ENCODE data around the gene EAPP. TPM values are rescaled to one million over a fixed set of nuclear protein-coding genes. Genes with fewer than 3 reads are reported as not detected.
"Not testable (repeated sequence)": the region's sequence is repeated elsewhere in the genome, so short reads cannot be mapped to it uniquely, and the experiment has no call there.

The EAPP gene
- total and polyA plus RNA-seq, 5 experiments from 2014 or later: 74.9 to 115 (median 101) TPM

DNA sequence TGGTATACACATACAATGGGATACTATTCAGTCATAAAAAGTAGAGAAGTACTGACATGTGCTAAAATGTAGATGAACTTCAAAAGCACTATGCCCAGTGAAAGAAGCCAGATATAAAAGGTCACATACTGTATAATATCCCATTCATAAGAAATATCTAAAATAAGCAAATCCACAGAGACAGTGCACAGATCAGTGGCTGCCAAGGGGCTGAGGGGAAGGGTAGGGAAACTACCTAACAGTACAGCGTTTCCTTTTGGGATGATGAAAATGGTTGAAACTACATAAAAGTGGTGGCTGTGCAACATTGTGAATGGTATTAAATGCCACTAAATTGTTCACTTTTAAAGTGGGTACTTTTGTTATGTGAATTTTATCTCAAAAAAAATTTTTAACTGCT, 11.9 kb downstream of the EAPP start:
- peaks cover 14 to 95% (median 14%) of the 10 kb centered on the region in 3 donors for H3K36me3 Mint-ChIP-seq
- no peak overlapping the region for H3K4me3 Mint-ChIP-seq
- no peak for ATAC-seq
- H3K4me1 Mint-ChIP-seq: peaks cover 0 to 6% (median under 1%) of the 10 kb centered on the region in 4 donors
- no peaks in the 10 kb centered on the region for H3K9me3 Mint-ChIP-seq
- no peak overlapping the region for H3K27ac Mint-ChIP-seq
- DNase-seq: no peak
- no peaks in the 10 kb centered on the region for H3K27me3 Mint-ChIP-seq
- POLR2A ChIA-PET: no interaction called here

DNA sequence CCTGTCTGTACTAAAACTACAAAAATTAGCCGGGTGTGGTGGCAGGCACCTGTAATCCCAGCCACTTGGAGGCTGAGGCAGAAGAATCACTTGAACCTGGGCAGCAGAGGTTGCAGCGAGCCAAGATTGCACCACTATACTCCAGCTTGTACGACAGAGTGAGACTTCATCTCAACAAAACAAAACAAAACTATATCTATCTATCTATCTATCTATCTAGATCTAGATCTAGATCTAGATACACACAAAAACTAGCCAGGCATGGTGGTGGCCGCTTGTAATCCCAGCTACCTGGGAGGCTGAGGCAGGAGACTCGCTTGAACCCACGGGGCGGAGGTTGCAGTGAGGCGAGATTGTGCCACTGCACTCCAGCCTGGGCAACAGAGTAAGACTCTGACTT, 15.3 kb downstream of the EAPP start:
- H3K27ac Mint-ChIP-seq, H3K4me1 Mint-ChIP-seq, ATAC-seq, H3K9me3 Mint-ChIP-seq, DNase-seq, H3K4me3 Mint-ChIP-seq, H3K27me3 Mint-ChIP-seq: not testable (repeated sequence)
- peaks cover 22 to 98% (median 26%) of the 10 kb centered on the region in 3 donors for H3K36me3 Mint-ChIP-seq
- POLR2A ChIA-PET: interaction anchor here (0.6 kb wide), 1 partner anchor 359 kb away, joined by 9 read pairs; no protein-coding TSS in a partner anchor

DNA sequence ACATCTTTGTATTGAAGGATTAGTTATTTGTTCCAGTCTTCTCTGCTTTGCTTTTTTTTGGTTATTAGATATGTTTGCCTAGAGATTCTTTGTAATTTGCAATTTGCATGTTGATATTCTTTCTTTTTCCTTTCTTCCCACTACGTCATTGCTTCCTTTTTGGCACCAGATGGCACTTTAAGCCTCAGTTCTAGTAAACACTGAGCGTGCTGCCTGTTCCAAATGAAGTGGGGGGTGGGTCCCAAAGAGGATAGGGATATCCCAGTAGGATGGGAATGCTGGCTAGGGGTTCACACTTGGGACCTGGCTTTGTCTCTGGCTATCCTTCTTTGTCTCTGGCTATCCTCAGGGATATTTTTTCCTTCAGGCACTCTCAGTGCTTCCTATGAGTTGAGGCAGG, 17.0 kb downstream of the EAPP start:
- POLR2A ChIA-PET: interaction anchor here (0.5 to 0.6 kb wide), 2 partner anchors 52 to 65 kb away, joined by 3 read pairs; no protein-coding TSS in a partner anchor
- H3K9me3 Mint-ChIP-seq: no peaks in the 10 kb centered on the region
- DNase-seq (no peak), ATAC-seq (no peak)
- H3K27ac Mint-ChIP-seq: peak overlapping the region in 4 of 10 donors; percentile 7 to 65 (median 38)
- H3K36me3 Mint-ChIP-seq: peaks cover 22 to 98% (median 34%) of the 10 kb centered on the region in 3 donors
- H3K4me1 Mint-ChIP-seq: peaks cover 0 to 4% (median 2%) of the 10 kb centered on the region in 4 donors
- no peak overlapping the region for H3K4me3 Mint-ChIP-seq
- H3K27me3 Mint-ChIP-seq: no peaks in the 10 kb centered on the region

DNA sequence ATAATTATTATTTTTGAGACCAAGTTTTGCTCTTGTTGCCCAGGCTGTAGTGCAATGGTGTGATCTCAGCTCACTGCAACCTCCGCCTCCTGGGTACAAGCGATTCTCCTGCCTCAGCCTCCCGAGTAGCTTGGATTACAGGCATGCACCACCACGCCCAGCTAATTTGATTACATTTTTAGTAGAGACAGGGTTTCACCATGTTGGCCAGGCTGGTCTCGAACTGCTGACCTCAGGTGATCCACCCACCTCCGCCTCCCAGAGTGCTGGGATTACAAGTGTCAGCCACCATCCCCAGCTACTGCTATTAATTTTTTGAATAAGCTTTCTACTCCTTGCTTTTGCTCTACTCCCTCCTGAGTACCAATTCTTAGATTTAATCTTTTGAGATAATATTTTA, 18.4 kb downstream of the EAPP start:
- H3K9me3 Mint-ChIP-seq: not testable (repeated sequence)

DNA sequence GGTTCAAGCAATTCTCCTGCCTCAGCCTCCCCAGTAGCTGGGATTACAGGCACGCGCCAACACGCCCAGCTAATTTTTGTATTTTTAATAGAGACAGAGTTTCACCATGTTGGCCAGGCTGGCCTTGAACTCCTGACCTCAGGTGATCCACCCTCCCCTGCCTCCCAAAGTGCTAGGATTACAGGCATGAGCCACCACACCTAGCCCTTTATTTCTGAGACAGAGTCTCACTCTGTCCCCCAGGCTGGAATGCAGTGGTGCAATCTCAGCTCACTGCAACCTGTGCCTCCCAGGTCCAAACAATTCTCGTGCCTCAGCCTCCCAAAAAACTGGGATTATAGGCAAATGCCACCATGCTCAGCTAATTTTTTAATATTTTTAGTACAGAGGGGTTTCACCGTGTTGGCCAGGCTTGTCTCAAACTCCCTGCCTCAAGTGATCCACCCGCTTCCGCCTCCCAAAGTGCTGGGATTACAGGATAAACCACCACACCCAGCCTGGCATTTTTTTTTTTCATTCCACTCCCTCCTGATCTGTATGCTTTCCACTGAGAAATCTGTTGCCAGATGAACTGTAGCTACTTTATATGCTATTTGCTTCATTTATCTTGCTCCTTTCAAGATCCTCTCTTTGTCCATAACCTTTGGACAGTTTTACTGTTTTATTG, 19.1 kb downstream of the EAPP start:
- not testable (repeated sequence) for DNase-seq, H3K27me3 Mint-ChIP-seq, H3K4me3 Mint-ChIP-seq, ATAC-seq, H3K9me3 Mint-ChIP-seq, H3K4me1 Mint-ChIP-seq
- Mint-ChIP-seq H3K27ac (peak overlapping the region in 5 of 10 donors; percentile 20 to 70 (median 27)), H3K36me3 (peaks cover 22 to 99% (median 45%) of the 10 kb centered on the region in 3 donors)
- POLR2A ChIA-PET: interaction anchor here (1.0 kb wide), 1 partner anchor 13 kb away, joined by 3 read pairs; no protein-coding TSS in a partner anchor

More for the DNA sequence above, 18.4 kb downstream of the EAPP start:
- Mint-ChIP-seq H3K27ac (peak overlapping the region in 4 of 10 donors; percentile 26 to 69 (median 27)), H3K36me3 (peaks cover 22 to 98% (median 40%) of the 10 kb centered on the region in 3 donors)
- H3K4me3 Mint-ChIP-seq, ATAC-seq, DNase-seq, H3K27me3 Mint-ChIP-seq, H3K4me1 Mint-ChIP-seq: not testable (repeated sequence)
- POLR2A ChIA-PET: interaction anchor here (0.7 to 1.0 kb wide), 3 partner anchors 9 to 886 kb away, joined by 3 to 5 read pairs (median 4); no protein-coding TSS in a partner anchor

DNA sequence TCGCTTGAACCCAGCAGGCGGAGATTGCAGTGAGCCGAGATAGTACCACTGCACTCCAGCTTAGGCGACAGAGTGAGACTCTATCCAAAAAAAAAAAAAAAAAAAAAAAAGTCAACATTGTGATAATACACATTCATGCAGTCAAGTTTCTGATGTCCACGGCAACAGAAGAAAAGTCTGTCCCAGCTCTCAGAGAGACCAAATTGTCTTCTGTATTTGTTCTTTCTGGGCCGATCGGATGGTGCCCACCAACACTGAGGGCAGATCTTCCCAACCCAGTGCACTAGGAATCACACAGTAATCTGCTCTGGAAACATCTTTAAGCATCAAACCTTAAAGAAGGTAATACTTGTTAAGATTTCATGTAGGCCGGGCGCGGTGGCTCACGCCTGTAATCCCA, 31.6 kb downstream of the EAPP start:
- POLR2A ChIA-PET: no interaction called here
- H3K36me3 Mint-ChIP-seq: no peaks in the 10 kb centered on the region
- H3K27me3 Mint-ChIP-seq: no peaks in the 10 kb centered on the region
- no peaks in the 10 kb centered on the region for H3K9me3 Mint-ChIP-seq
- no peak overlapping the region for H3K27ac Mint-ChIP-seq
- no peak for DNase-seq
- H3K4me1 Mint-ChIP-seq: no peaks in the 10 kb centered on the region
- no peak for ATAC-seq
- H3K4me3 Mint-ChIP-seq: no peak overlapping the region

DNA sequence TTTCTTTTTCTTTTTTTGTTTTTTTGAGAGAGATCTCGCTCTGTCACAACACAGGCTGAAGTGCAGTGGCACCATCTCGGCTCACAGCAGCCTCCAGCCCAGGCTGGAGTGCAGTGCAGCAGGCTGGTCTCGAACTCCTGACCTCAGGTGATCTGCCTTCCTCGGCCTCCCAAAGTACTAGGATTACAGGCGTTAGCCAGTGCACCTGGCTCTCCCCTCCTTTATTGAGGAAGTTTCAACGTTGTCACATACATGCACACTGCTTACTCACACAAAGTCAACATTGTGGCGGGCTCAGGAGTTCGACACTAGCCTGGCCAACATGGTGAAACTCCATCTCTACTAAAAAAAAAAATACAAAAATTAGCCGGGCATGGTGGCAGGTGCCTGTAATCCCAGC, 32.0 kb downstream of the EAPP start:
- Mint-ChIP-seq H3K4me3 (no peak overlapping the region), H3K9me3 (no peaks in the 10 kb centered on the region), H3K27me3 (no peaks in the 10 kb centered on the region), H3K27ac (no peak overlapping the region), H3K36me3 (no peaks in the 10 kb centered on the region), H3K4me1 (no peaks in the 10 kb centered on the region)
- POLR2A ChIA-PET: no interaction called here
- no peak for DNase-seq
- no peak for ATAC-seq

DNA sequence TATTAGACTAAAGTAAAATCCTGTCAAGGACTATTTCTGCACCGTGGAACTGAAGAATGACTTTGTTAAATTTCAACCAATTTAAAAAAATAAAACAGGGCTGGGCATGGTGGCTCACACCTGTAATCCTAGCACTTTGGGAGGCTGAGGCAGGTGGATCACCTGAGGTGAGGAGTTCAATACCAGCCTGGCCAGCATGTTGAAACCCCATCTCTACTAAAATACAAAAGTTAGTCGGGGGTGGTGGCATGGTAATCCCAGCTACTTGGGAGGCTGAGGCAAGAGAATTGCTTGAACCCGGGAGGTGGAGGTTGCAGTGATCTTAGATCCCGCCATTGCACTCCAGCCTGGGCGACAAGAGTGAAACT, 34.4 kb downstream of the EAPP start:
- POLR2A ChIA-PET, H3K4me1 Mint-ChIP-seq, ATAC-seq, H3K27me3 Mint-ChIP-seq, DNase-seq, H3K27ac Mint-ChIP-seq, H3K36me3 Mint-ChIP-seq, H3K9me3 Mint-ChIP-seq, H3K4me3 Mint-ChIP-seq: not testable (repeated sequence)

DNA sequence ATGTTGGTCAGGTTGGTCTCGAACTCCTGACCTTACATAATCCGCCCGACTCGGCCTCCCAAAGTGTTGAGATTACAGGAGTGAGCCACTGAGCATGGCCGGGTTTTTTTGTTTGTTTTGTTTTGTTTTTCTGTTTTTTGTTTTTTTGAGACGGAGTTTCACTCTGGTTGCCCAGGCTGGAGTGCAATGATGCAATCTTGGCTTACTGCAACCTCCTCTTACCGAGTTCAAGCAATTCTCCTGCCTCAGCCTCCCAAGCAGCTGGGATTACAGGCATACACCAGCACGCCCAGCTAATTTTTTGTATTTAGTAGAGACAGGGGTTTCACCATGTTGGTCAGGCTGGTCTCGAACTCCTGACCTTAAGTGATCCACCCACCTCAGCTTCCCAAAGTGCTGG, 35.5 kb downstream of the EAPP start:
- H3K4me1 Mint-ChIP-seq, POLR2A ChIA-PET, H3K4me3 Mint-ChIP-seq, ATAC-seq, DNase-seq, H3K27me3 Mint-ChIP-seq, H3K36me3 Mint-ChIP-seq, H3K9me3 Mint-ChIP-seq, H3K27ac Mint-ChIP-seq: not testable (repeated sequence)

DNA sequence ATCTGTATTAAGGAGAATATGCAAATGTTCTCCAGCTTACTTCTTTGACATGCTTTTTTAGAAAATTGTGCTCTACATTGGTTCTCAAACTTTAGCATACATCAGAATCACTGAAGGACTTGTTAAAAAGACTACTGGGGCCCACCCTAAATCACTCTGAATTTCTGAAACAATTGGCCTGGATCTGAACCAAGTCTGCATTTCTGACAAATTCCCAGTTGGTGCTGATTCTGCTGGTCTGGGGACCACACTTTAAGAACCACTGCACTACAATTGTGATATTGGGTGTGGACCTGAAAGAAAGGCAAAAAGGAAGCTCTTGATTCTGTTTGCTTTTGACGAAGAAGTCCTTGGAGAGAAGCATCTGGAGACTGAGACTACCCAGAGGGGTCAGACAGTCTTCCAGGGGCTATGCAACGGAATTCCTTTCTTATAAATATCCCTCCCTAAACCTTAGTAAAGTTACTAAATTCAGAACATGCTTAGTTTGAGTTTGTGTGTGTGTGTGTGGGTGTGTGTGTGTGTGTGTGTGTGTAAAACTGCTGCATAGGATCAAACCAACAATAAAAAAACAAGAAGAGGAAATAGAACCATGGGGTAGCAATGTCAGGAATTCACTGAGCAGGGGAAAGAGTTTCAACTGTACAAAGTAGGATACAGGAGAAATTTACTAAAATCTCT, 36.8 kb downstream of the EAPP start:
- DNase-seq: no peak
- Mint-ChIP-seq H3K9me3 (no peaks in the 10 kb centered on the region), H3K27me3 (no peaks in the 10 kb centered on the region), H3K36me3 (no peaks in the 10 kb centered on the region), H3K4me3 (no peak overlapping the region), H3K4me1 (no peaks in the 10 kb centered on the region), H3K27ac (no peak overlapping the region)
- no peak for ATAC-seq
- POLR2A ChIA-PET: no interaction called here

DNA sequence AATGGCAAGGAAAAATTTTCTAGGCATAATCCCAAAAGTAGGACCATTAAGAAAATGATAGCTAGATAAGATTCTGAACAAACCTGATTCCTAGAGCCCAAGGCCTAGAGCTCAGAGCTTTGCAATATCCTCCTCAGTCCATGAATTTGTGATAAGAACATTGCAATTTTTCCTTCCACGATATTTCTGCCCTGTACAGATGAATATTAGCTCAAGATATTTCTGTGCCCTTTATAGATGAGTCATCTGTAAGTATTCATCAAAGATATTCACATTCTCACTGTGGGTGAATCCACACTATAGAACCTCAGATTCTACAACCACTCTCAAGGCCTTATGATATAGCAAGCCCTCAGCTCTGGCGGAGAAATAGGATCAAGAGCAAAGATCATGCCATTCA, 37.5 kb downstream of the EAPP start:
- POLR2A ChIA-PET: no interaction called here
- Mint-ChIP-seq H3K27ac (no peak overlapping the region), H3K9me3 (no peaks in the 10 kb centered on the region), H3K4me3 (no peak overlapping the region), H3K36me3 (no peaks in the 10 kb centered on the region), H3K27me3 (no peaks in the 10 kb centered on the region), H3K4me1 (no peaks in the 10 kb centered on the region)
- ATAC-seq: no peak
- DNase-seq: no peak

DNA sequence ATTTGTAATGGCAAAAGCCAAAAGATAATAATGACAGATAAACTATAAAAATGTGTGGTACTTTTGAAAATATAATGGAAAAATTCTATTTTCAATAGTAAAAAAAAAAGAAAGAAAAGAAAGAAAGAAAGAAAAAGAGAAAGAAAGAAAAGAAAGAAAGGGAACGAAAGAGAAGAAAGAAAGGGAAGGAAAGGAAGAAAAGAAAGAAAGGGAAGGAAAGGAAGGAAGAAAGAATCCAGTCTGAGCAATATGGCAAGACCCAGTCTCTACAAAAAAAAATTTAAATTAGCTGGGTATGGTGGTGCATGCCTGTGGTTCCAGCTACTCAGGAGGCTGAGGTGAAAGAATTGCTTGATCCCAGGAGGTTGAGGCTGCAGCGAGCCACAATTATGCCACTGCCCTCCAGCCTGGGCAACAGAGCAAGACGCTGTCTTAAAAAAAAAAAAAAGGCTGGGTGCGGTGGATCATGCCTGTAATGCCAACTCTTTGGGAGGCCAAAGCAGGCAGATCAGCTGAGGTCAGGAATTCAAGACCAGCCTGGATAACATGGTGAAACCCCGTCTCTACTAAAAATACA, 38.4 kb downstream of the EAPP start:
- Mint-ChIP-seq H3K4me3 (no peak overlapping the region), H3K27ac (peak overlapping the region in 1 of 10 donors; percentile 29), H3K4me1 (no peaks in the 10 kb centered on the region), H3K9me3 (no peaks in the 10 kb centered on the region), H3K36me3 (no peaks in the 10 kb centered on the region), H3K27me3 (no peaks in the 10 kb centered on the region)
- ATAC-seq: no peak
- DNase-seq: no peak
- POLR2A ChIA-PET: no interaction called here

DNA sequence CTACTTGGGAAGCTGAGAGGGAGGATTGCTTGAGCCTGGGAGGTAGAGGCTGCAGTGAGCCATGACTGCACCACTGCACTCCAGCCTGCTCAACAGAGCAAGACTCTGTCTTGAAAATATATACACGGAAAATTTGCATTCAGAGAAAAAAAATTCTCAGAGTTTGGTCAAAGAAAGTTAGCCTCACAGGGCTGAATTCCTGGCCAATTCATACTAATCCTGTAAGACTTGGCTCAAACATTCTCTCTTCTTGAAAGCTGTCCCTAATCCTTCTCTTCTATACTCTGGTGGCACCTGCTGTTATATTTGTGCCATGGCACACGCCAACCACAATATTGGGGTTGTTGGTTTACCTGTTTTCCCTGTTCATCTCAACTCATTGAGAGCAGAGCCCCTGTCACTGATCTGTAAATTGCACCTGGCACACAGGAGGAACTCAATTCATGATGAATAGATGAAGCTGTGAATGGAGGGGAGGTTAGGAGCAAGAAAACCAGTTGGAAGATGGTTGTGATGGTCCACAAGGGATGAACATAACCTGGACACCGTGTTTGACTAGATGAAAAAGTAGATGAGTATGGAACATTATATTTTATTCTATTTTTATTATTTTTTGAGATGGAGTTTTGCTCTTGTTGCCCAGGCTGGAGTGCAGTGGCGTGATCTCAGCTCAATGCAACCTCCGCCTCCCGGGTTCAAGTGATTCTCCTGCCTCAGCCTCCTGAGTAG, 40.7 kb downstream of the EAPP start:
- POLR2A ChIA-PET: no interaction called here
- no peaks in the 10 kb centered on the region for H3K9me3 Mint-ChIP-seq
- H3K27ac Mint-ChIP-seq: peak overlapping the region in 1 of 10 donors; percentile 3
- H3K27me3 Mint-ChIP-seq: no peaks in the 10 kb centered on the region
- H3K4me1 Mint-ChIP-seq: no peaks in the 10 kb centered on the region
- no peak overlapping the region for H3K4me3 Mint-ChIP-seq
- ATAC-seq (no peak), DNase-seq (no peak)
- no peaks in the 10 kb centered on the region for H3K36me3 Mint-ChIP-seq

Measured in naive thymus-derived CD8-positive, alpha-beta T cell (primary cell).